Astrocyte of the spinal cord (primary cell): ENCODE data around the gene KANK2.
"Not testable (repeated sequence)": the region's sequence is repeated elsewhere in the genome, so short reads cannot be mapped to it uniquely, and the experiment has no call there.

Experiments used
- DNase-seq: peaks from one replicate; pipeline ENCODE4 v3.0.0; 2011; ENCODE audit warnings: low read depth, low spot score
- H3K4me3 ChIP-seq: 2 replicates; pipeline ENCODE4 v1.5.1; 2011; ENCODE audit warnings: low read depth, mild to moderate bottlenecking, low read length, moderate library complexity
- CTCF ChIP-seq: IDR thresholded peaks from 2 replicates; pipeline ENCODE4 v1.5.1; 2012; ENCODE audit warnings: low read depth, mild to moderate bottlenecking, low read length, inconsistent platforms
- in situ Hi-C: cut with HindIII; loops from 2 replicates; pipeline ENCODE4 v1.10.0; 2017; ENCODE audit warnings: low sequenced_read_pairs

KANK2 gene

GRCh38 chr19:11181488-11181887 lies 15.9 kb downstream of the KANK2 start:
- no peak for DNase-seq
- H3K4me3 ChIP-seq = no peak overlapping the region
- TF ChIP-seq CTCF = no peak
- in situ Hi-C loops = no loop called here

- H3K4me3 ChIP-seq, in situ Hi-C loops, DNase-seq: not testable (repeated sequence)
Observed at GRCh38 chr19:11180975-11181374, 16.4 kb downstream of the KANK2 start.

GRCh38 chr19:11180346-11180745 lies 17.0 kb downstream of the KANK2 start:
- TF ChIP-seq CTCF = no peak

GRCh38 chr19:11179716-11180297 lies 17.5 kb downstream of the KANK2 start:
- DNase-seq = no peak
- no peak overlapping the region for H3K4me3 ChIP-seq
- in situ Hi-C loops = no loop called here
- TF ChIP-seq CTCF = no peak

More at GRCh38 chr19:11180346-11180745, 17.0 kb downstream of the KANK2 start:
- in situ Hi-C loops = no loop called here
- no peak for DNase-seq
- H3K4me3 ChIP-seq = no peak overlapping the region

- DNase-seq, H3K4me3 ChIP-seq, in situ Hi-C loops: not testable (repeated sequence)
Observed at GRCh38 chr19:11179145-11179465, 18.2 kb downstream of the KANK2 start.

GRCh38 chr19:11177592-11177991 lies 19.8 kb downstream of the KANK2 start:
- DNase-seq = no peak
- no peak for TF ChIP-seq CTCF
- in situ Hi-C loops = no loop called here
- no peak overlapping the region for H3K4me3 ChIP-seq

- in situ Hi-C loops = no loop called here
- no peak for DNase-seq
- H3K4me3 ChIP-seq = no peak overlapping the region
- no peak for TF ChIP-seq CTCF
Observed at GRCh38 chr19:11176466-11177193, 20.7 kb downstream of the KANK2 start.
